CD14-positive monocyte (primary cell): ENCODE measurements around the gene JAG2. TPM values are rescaled to one million over a fixed set of nuclear protein-coding genes. Genes with fewer than 3 reads are reported as not detected.

Experiments used
- DNase-seq, 3 donors: peaks; one replicate each; pipeline ENCODE4 v3.0.0-alpha.2; 2011 to 2022
- H2AFZ ChIP-seq: 2 replicates; pipeline ENCODE4 v1.6.0; 2012; ENCODE audit warnings: mild to moderate bottlenecking, low read depth, low read length, inconsistent platforms; ENCODE audit not compliant: insufficient read depth, poor library complexity, severe bottlenecking
- H3K27ac ChIP-seq, 2 donors: 1 replicate in 1 of 2; 2 replicates in 1 of 2; pipeline ENCODE4 v1.5.1; 2012 to 2013; ENCODE audit warnings: low read length in 2 of 2, control low read depth in 1 of 2, inconsistent platforms in 1 of 2, low read depth in 1 of 2, mild to moderate bottlenecking in 1 of 2
- H3K27me3 ChIP-seq, 2 donors: one replicate each; pipeline versions ENCODE4 v1.6.0 to v1.6.1; 2011 to 2013; ENCODE audit warnings: low read length in 2 of 2; ENCODE audit not compliant: control insufficient read depth in 2 of 2, insufficient read depth in 2 of 2
- H3K36me3 ChIP-seq, 2 donors: replicated peaks in 1 of 2; 1 replicate in 1 of 2; 2 replicates in 1 of 2; pipeline versions ENCODE4 v1.5.1 to v1.6.1; 2012 to 2013; ENCODE audit warnings: low read length in 2 of 2, control low read depth in 1 of 2, inconsistent platforms in 1 of 2, mild to moderate bottlenecking in 1 of 2; ENCODE audit not compliant: insufficient read depth in 2 of 2, control insufficient read depth in 1 of 2
- H3K4me1 ChIP-seq, 2 donors: 1 replicate in 1 of 2; 2 replicates in 1 of 2; pipeline versions ENCODE4 v1.5.1 to v1.6.1; 2012 to 2013; ENCODE audit warnings: low read length in 2 of 2, control low read depth in 1 of 2, inconsistent platforms in 1 of 2, mild to moderate bottlenecking in 1 of 2, moderate library complexity in 1 of 2; ENCODE audit not compliant: insufficient read depth in 2 of 2, control insufficient read depth in 1 of 2
- H3K4me2 ChIP-seq: replicated peaks from 2 replicates; pipeline ENCODE3; 2012; ENCODE audit warnings: low read length, moderate library complexity, mild to moderate bottlenecking; ENCODE audit not compliant: poor library complexity, severe bottlenecking; ENCODE audit errors: extremely low read depth
- H3K4me3 ChIP-seq, 3 experiments: fragments of 200-600 bp in 1 of 3; sonication (generic) in 1 of 3; replicated peaks in 1 of 3; 1 replicate in 2 of 3; 2 replicates in 1 of 3; pipeline ENCODE4 v1.5.1; 2011 to 2013; ENCODE audit warnings: low read length in 3 of 3, mild to moderate bottlenecking in 3 of 3, control low read depth in 2 of 3, low read depth in 2 of 3, inconsistent platforms in 1 of 3, moderate library complexity in 1 of 3
- H3K79me2 ChIP-seq: 2 replicates; pipeline ENCODE4 v1.6.0; 2012; ENCODE audit warnings: mild to moderate bottlenecking, control low read depth, inconsistent platforms, low read length, moderate library complexity; ENCODE audit not compliant: insufficient read depth
- H3K9ac ChIP-seq: 2 replicates; pipeline ENCODE4 v1.6.0; 2017; ENCODE audit warnings: low read length, mild to moderate bottlenecking; ENCODE audit not compliant: insufficient read depth, poor library complexity, severe bottlenecking
- H3K9me3 ChIP-seq, 2 donors: replicated peaks in 1 of 2; 1 replicate in 1 of 2; 2 replicates in 1 of 2; pipeline versions ENCODE4 v1.5.1 to v1.6.1; 2012 to 2013; ENCODE audit warnings: low read length in 2 of 2, control low read depth in 1 of 2; ENCODE audit not compliant: control insufficient read depth in 1 of 2, insufficient read depth in 1 of 2
- H4K20me1 ChIP-seq: 2 replicates; pipeline ENCODE4 v1.6.0; 2012; ENCODE audit warnings: mild to moderate bottlenecking, low read length, control low read depth, moderate library complexity; ENCODE audit not compliant: insufficient read depth
- H3K27ac Mint-ChIP-seq, 7 donors: one replicate each; pipeline ENCODE4 v1.8.0; 2020; ENCODE audit warnings: mild to moderate bottlenecking in 7 of 7, mixed read lengths in 7 of 7, moderate library complexity in 6 of 7, inconsistent platforms in 2 of 7
- H3K27me3 Mint-ChIP-seq, 3 donors: one replicate each; pipeline ENCODE4 v1.8.0; 2021 to 2022; ENCODE audit warnings: low read depth in 3 of 3, mild to moderate bottlenecking in 3 of 3, mixed read lengths in 3 of 3, moderate library complexity in 3 of 3, inconsistent platforms in 1 of 3
- H3K36me3 Mint-ChIP-seq, 2 donors: one replicate each; pipeline ENCODE4 v1.8.0; 2020; ENCODE audit warnings: mixed read lengths in 2 of 2, inconsistent platforms in 1 of 2, mild to moderate bottlenecking in 1 of 2
- H3K4me1 Mint-ChIP-seq: one replicate; pipeline ENCODE4 v1.8.0; 2020; ENCODE audit warnings: mild to moderate bottlenecking, mixed read lengths
- H3K4me3 Mint-ChIP-seq, 2 donors: one replicate each; pipeline ENCODE4 v1.8.0; 2020; ENCODE audit warnings: mild to moderate bottlenecking in 2 of 2, mixed read lengths in 2 of 2, moderate library complexity in 1 of 2
- H3K9me3 Mint-ChIP-seq, 7 donors: one replicate each; pipeline ENCODE4 v1.8.0; 2020 to 2022; ENCODE audit warnings: mixed read lengths in 7 of 7, mild to moderate bottlenecking in 6 of 7, moderate library complexity in 6 of 7, inconsistent platforms in 2 of 7
- CTCF ChIP-seq: fragments of 200-600 bp; IDR thresholded peaks from one replicate; pipeline ENCODE4 v1.8.0; 2022; ENCODE audit warnings: antibody characterized with exemption, mild to moderate bottlenecking
- WGBS: methylation state at CpG from one replicate; pipeline ENCODE4 v1.1.5; 2013; ENCODE audit warnings: missing lambda C conversion rate; ENCODE audit not compliant: insufficient coverage; 5-methylcytosine and 5-hydroxymethylcytosine counted together
- intact Hi-C, 2 donors: fragments of 100-400 bp; cut with micrococcal nuclease; formaldehyde crosslinking; loops; one replicate each; pipeline versions ENCODE4 v1.15.0 to v1.15.1; 2023
- polyA plus RNA-seq, 3 donors: library from polyadenylated mRNA; depleted of rRNA in 1 of 3; unstranded in 2 of 3; stranded (reverse) in 1 of 3; fragments of 300-500 nt in 2 of 3; fragments of >200 nt in 1 of 3; fragmentation: Illumina TruSeq in 2 of 3; gene quantifications; 1 replicate in 2 of 3; 2 replicates in 1 of 3; pipeline ENCODE4 v1.2.3, GENCODE V29; 2012 to 2021

JAG2 gene
- polyA plus RNA-seq, 3 donors = 1.2 TPM; not detected in 2

- no peaks in the 10 kb centered on the region for H3K27me3 ChIP-seq
- H3K9ac ChIP-seq = no peak overlapping the region
- WGBS = 94% methylated on average over 36 of the region's 40 CpGs
- peak overlapping the region in 1 of 7 donors; percentile 28 for H3K27ac Mint-ChIP-seq
- no peaks in the 10 kb centered on the region for H3K36me3 ChIP-seq
- H3K4me1 ChIP-seq = no peaks in the 10 kb centered on the region
- intact Hi-C loops = no loop called here
- H4K20me1 ChIP-seq = no peaks in the 10 kb centered on the region
- no peak overlapping the region for H3K27ac ChIP-seq
- H3K36me3 Mint-ChIP-seq = no peaks in the 10 kb centered on the region
- no peak overlapping the region for H3K4me3 Mint-ChIP-seq
- H3K4me3 ChIP-seq = no peak overlapping the region
- H2AFZ ChIP-seq = no peak overlapping the region
- peaks cover 0 to 4% (median 0%) of the 10 kb centered on the region in 3 donors for H3K27me3 Mint-ChIP-seq
- H3K4me2 ChIP-seq = no peak overlapping the region
- peaks cover 0 to 2% (median 0%) of the 10 kb centered on the region in 7 donors for H3K9me3 Mint-ChIP-seq
- no peaks in the 10 kb centered on the region for H3K79me2 ChIP-seq
- no peaks in the 10 kb centered on the region for H3K4me1 Mint-ChIP-seq
- no peak for TF ChIP-seq CTCF
- DNase-seq = no peak
- no peaks in the 10 kb centered on the region for H3K9me3 ChIP-seq
Observed at GRCh38 chr14:105146181-105146975, 22.2 kb downstream of the JAG2 start.

- no peak for DNase-seq
- Mint-ChIP-seq H3K9me3 (peaks cover 0 to 5% (median 0%) of the 10 kb centered on the region in 7 donors), H3K4me3 (no peak overlapping the region)
Observed at GRCh38 chr14:105145381-105146180, 23.0 kb downstream of the JAG2 start.

More at GRCh38 chr14:105145381-105146180, 23.0 kb downstream of the JAG2 start:
- Mint-ChIP-seq H3K27me3 (peaks cover 0 to 6% (median 0%) of the 10 kb centered on the region in 3 donors), H3K36me3 (no peaks in the 10 kb centered on the region), H3K27ac (no peak overlapping the region), H3K4me1 (no peaks in the 10 kb centered on the region)
- no peak overlapping the region for H3K9ac ChIP-seq
- H3K79me2 ChIP-seq = no peaks in the 10 kb centered on the region
- TF ChIP-seq CTCF = no peak
- H3K4me3 ChIP-seq = no peak overlapping the region
- H3K4me2 ChIP-seq = no peak overlapping the region
- no peak overlapping the region for H2AFZ ChIP-seq
- H3K27ac ChIP-seq = no peak overlapping the region
- intact Hi-C loops = no loop called here
- H3K27me3 ChIP-seq = no peaks in the 10 kb centered on the region
- H4K20me1 ChIP-seq = no peaks in the 10 kb centered on the region
- peaks cover 0 to under 1% of the 10 kb centered on the region in 2 donors for H3K9me3 ChIP-seq
- 97% methylated on average over 28 of the region's 28 CpGs for WGBS
- H3K4me1 ChIP-seq = no peaks in the 10 kb centered on the region
- no peaks in the 10 kb centered on the region for H3K36me3 ChIP-seq
